ENCODE data around the gene METRN. TPM values are rescaled to one million over a fixed set of nuclear protein-coding genes. Genes with fewer than 3 reads are reported as not detected.
A peak's percentile ranks its signal among the peaks of the same experiment; 100 is the strongest.

METRN gene
- total and polyA plus RNA-seq, 10 donors: 7.2 to 31.9 (median 14.6) TPM

DNA sequence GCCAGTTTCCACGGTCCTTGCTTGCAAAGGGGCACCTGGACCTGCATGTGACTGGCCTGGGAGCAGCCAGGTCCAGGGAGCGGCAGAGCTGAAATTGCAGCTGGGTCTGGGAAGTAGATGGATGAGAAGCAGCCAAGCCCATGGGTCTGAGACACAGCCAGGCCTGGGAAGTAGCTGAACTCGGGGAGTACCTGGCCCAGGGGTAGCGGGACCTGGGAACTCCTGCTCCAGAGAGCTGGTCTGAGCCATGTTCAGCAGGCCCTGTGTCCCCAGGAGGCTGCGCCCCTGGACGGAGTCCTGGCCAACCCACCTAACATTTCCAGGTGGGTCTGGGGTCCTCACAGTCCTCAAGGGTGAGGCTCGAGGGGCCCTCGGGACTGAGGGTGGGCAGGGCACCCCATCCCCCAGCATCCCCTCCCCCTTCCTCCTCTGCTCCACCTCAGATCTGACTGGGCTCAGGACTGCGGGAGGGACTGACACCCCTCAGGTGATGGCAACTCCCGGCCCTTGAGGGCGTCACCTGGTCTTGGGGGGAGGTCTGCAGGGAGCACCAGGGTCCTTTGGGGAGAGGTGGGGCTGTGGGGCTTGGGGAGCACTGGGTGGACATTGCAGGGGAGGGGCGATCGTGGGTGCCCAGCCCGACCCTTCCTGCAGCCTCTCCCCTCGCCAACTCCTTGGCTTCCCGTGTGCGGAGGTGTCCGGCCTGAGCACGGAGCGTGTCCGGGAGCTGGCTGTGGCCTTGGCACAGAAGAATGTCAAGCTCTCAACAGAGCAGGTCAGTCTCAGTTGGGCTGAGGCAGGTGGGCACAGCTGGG, 48.7 kb downstream of the METRN start:
- intact Hi-C loops (cut with DNase I; ENCODE audit: low total_unique reads): no loop called here
- 73 to 87% (median 77%) methylated on average over 17 to 21 of the region's 21 CpGs for WGBS, 5 donors
- Histone ChIP-seq H3K36me3 (no peaks in the 10 kb centered on the region), H3K27ac (no peak overlapping the region), H3K4me3 (no peak overlapping the region), H3K4me1 (no peaks in the 10 kb centered on the region), H3K27me3 (replicated peaks in 1 of 7) (peaks cover 0 to 77% (median 15%) of the 10 kb centered on the region in 7 donors), H3K9me3 (no peaks in the 10 kb centered on the region)
- no peak for TF ChIP-seq POLR2AphosphoS5 (IDR thresholded peaks at IDR 0.05)
- no peak for TF ChIP-seq POLR2A (IDR thresholded peaks at IDR 0.05)
- TF ChIP-seq, protein P1, sequence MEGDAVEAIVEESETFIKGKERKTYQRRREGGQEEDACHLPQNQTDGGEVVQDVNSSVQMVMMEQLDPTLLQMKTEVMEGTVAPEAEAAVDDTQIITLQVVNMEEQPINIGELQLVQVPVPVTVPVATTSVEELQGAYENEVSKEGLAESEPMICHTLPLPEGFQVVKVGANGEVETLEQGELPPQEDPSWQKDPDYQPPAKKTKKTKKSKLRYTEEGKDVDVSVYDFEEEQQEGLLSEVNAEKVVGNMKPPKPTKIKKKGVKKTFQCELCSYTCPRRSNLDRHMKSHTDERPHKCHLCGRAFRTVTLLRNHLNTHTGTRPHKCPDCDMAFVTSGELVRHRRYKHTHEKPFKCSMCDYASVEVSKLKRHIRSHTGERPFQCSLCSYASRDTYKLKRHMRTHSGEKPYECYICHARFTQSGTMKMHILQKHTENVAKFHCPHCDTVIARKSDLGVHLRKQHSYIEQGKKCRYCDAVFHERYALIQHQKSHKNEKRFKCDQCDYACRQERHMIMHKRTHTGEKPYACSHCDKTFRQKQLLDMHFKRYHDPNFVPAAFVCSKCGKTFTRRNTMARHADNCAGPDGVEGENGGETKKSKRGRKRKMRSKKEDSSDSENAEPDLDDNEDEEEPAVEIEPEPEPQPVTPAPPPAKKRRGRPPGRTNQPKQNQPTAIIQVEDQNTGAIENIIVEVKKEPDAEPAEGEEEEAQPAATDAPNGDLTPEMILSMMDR (IDR thresholded peaks at IDR 0.05 in 8 of 11, conservative IDR thresholded peaks at IDR 0.05 in 3 of 11): no peak
- DNase-seq: no peak

DNA sequence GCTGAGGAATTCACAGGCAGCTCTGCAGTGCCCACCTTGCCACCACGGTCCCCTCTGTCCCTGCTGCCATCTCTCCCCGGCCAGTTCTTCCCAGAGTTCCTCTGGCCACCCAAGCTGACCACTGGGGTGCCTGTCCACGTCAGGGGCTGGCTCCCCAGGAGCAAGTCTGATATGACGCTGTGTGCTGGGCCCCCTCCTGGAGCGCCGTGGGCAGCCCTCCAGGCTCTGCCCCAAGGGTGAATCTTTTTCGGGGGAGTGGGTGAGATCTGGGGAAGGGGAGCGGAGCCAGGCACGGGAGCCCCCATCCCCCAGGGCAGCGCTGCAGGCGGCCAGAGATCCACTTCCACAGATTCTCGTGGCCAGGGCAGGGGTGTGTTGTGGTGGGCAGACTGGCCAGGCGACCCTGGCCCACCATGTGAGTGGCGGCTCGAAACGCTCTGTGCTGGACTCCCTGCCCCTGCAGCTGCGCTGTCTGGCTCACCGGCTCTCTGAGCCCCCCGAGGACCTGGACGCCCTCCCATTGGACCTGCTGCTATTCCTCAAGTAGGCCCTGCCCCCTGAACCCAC, 49.3 kb downstream of the METRN start:
- WGBS, 5 donors: 59 to 83% (median 76%) methylated on average over 16 to 20 of the region's 20 CpGs
- no peak for DNase-seq

DNA sequence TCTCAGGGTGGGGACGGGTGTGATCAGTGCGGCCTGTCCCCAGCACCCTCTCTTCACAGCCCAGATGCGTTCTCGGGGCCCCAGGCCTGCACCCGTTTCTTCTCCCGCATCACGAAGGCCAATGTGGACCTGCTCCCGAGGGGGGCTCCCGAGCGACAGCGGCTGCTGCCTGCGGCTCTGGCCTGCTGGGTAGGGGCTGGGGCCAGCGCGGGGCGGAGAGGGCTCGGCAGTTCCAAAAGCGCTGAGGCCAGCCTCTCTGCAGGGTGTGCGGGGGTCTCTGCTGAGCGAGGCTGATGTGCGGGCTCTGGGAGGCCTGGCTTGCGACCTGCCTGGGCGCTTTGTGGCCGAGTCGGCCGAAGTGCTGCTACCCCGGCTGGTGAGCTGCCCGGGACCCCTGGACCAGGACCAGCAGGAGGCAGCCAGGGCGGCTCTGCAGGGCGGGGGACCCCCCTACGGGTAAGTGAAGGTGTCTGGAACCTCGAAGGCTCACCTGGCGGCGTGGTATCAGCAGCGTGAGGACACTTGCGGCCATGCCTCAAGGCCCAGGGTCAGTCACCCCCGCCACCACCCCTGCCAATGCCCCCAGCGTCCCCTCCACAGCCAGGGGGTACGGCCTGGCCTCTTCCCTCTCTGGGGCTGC, 50.0 kb downstream of the METRN start:
- intact Hi-C loops (cut with DNase I; ENCODE audit: low total_unique reads): no loop called here
- no peaks in the 10 kb centered on the region for H3K9me3 ChIP-seq
- no peak overlapping the region for H3K4me3 ChIP-seq
- H3K27ac ChIP-seq: no peak overlapping the region
- WGBS, 5 donors: 80 to 94% (median 88%) methylated on average over 14 to 38 of the region's 38 CpGs
- DNase-seq: no peak
- no peaks in the 10 kb centered on the region for H3K36me3 ChIP-seq
- H3K27me3 ChIP-seq (replicated peaks in 1 of 7): peaks cover 0 to 85% (median 18%) of the 10 kb centered on the region in 7 donors
- TF ChIP-seq POLR2AphosphoS5 (IDR thresholded peaks at IDR 0.05) (no peak), POLR2A (IDR thresholded peaks at IDR 0.05) (no peak)
- TF ChIP-seq, protein P1 (IDR thresholded peaks at IDR 0.05 in 8 of 11, conservative IDR thresholded peaks at IDR 0.05 in 3 of 11): no peak
- no peaks in the 10 kb centered on the region for H3K4me1 ChIP-seq

More for the DNA sequence above, 49.3 kb downstream of the METRN start:
- Histone ChIP-seq H3K9me3 (no peaks in the 10 kb centered on the region), H3K27me3 (replicated peaks in 1 of 7) (peaks cover 0 to 82% (median 18%) of the 10 kb centered on the region in 7 donors), H3K4me1 (no peaks in the 10 kb centered on the region), H3K27ac (no peak overlapping the region), H3K4me3 (no peak overlapping the region), H3K36me3 (no peaks in the 10 kb centered on the region)
- intact Hi-C loops (cut with DNase I; ENCODE audit: low total_unique reads): no loop called here
- TF ChIP-seq, protein P1 (IDR thresholded peaks at IDR 0.05 in 8 of 11, conservative IDR thresholded peaks at IDR 0.05 in 3 of 11): no peak
- TF ChIP-seq POLR2AphosphoS5 (IDR thresholded peaks at IDR 0.05) (no peak), POLR2A (IDR thresholded peaks at IDR 0.05) (no peak)

DNA sequence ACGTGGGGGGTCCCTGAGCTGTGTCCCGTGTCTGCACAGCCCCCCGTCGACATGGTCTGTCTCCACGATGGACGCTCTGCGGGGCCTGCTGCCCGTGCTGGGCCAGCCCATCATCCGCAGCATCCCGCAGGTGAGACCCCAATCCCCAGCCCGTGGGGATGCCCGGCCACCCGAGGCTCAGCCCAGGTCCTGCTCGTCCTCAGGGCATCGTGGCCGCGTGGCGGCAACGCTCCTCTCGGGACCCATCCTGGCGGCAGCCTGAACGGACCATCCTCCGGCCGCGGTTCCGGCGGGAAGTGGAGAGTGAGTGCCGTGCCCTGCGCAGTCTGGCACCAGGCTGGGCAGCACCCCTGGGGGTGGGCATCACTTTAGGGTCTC, 50.6 kb downstream of the METRN start:
- peaks cover 0 to 85% (median 18%) of the 10 kb centered on the region in 7 donors for H3K27me3 ChIP-seq (replicated peaks in 1 of 7)
- no peak overlapping the region for H3K4me3 ChIP-seq
- H3K4me1 ChIP-seq: no peaks in the 10 kb centered on the region
- WGBS, 5 donors: 90 to 98% (median 91%) methylated on average over 20 to 29 of the region's 29 CpGs
- intact Hi-C loops (cut with DNase I; ENCODE audit: low total_unique reads): no loop called here
- no peak overlapping the region for H3K27ac ChIP-seq
- TF ChIP-seq, protein P1 (IDR thresholded peaks at IDR 0.05 in 8 of 11, conservative IDR thresholded peaks at IDR 0.05 in 3 of 11): no peak
- TF ChIP-seq POLR2A (IDR thresholded peaks at IDR 0.05): no peak
- no peak for TF ChIP-seq POLR2AphosphoS5 (IDR thresholded peaks at IDR 0.05)
- H3K9me3 ChIP-seq: no peaks in the 10 kb centered on the region
- no peaks in the 10 kb centered on the region for H3K36me3 ChIP-seq
- DNase-seq: peak; percentile 73

All from spleen (tissue), 11 donors.